Lung (tissue), 12 donors: ENCODE results near the gene EFCAB11. TPM values are rescaled to one million over a fixed set of nuclear protein-coding genes. Genes with fewer than 3 reads are reported as not detected.

Source experiments
- ATAC-seq: fragments of 200-7000 bp; cut with Tn5 transposase; one replicate; pipeline ENCODE4 v1.9.1; 2020; ENCODE audit warnings: moderate number of reproducible peaks; ENCODE audit not compliant: insufficient read depth, low FRiP score
- DNase-seq, 3 donors: peaks; one replicate each; pipeline ENCODE4 v3.0.0-alpha.2; 2013 to 2017
- H3K27ac ChIP-seq, 2 donors: one replicate each; pipeline ENCODE4 v1.5.1; 2013; ENCODE audit warnings: mild to moderate bottlenecking in 2 of 2, moderate library complexity in 2 of 2, control low read depth in 1 of 2, inconsistent platforms in 1 of 2, low read depth in 1 of 2, low read length in 1 of 2
- H3K27me3 ChIP-seq, 3 donors: one replicate each; pipeline ENCODE4 v1.5.1; 2013; ENCODE audit warnings: low read length in 2 of 3; ENCODE audit not compliant: control insufficient read depth in 3 of 3, insufficient read depth in 3 of 3
- H3K36me3 ChIP-seq, 4 donors: one replicate each; pipeline ENCODE4 v1.5.1; 2013; ENCODE audit warnings: low read length in 4 of 4, mild to moderate bottlenecking in 1 of 4, moderate library complexity in 1 of 4; ENCODE audit not compliant: control insufficient read depth in 4 of 4, insufficient read depth in 4 of 4
- H3K4me1 ChIP-seq, 5 donors: one replicate each; pipeline ENCODE4 v1.5.1; 2013; ENCODE audit warnings: low read length in 5 of 5, mild to moderate bottlenecking in 2 of 5, moderate library complexity in 1 of 5; ENCODE audit not compliant: control insufficient read depth in 5 of 5, insufficient read depth in 5 of 5
- H3K4me3 ChIP-seq: one replicate; pipeline ENCODE4 v1.5.1; 2013; ENCODE audit warnings: mild to moderate bottlenecking, control low read depth, moderate library complexity
- H3K9ac ChIP-seq, 2 donors: one replicate each; pipeline ENCODE4 v1.5.1; 2013; ENCODE audit warnings: low read length in 2 of 2, control low read depth in 1 of 2; ENCODE audit not compliant: insufficient read depth in 1 of 2
- H3K9me3 ChIP-seq, 4 donors: one replicate each; pipeline ENCODE4 v1.5.1; 2013; ENCODE audit warnings: low read length in 3 of 4, mild to moderate bottlenecking in 1 of 4, moderate library complexity in 1 of 4; ENCODE audit not compliant: control insufficient read depth in 4 of 4, insufficient read depth in 3 of 4
- WGBS, 2 donors: extraction: QIAGEN DNeasy Blood & Tissue Kit; methylation state at CpG; one replicate each; pipeline ENCODE4 v1.1.7; 2013; 5-methylcytosine and 5-hydroxymethylcytosine counted together
- polyA plus RNA-seq, 2 donors: library from polyadenylated mRNA; stranded (reverse); fragments of 200-250 nt; gene quantifications; one replicate each; pipeline ENCODE4 v1.2.1, GENCODE V29; 2013
- total RNA-seq, 2 donors: library from RNA; depleted of rRNA in 1 of 2; stranded (reverse); fragments of >200 nt in 1 of 2; gene quantifications; one replicate each; pipeline ENCODE4 v1.2.1, GENCODE V29; 2014 to 2021
- TF ChIP-seq, protein P1 (sequence below): IDR thresholded peaks from 2 replicates; pipeline ENCODE4 v1.5.1; 2012; ENCODE audit warnings: mild to moderate bottlenecking; ENCODE audit errors: control extremely low read depth, extremely low read depth
- donor health status: control.
- donor health status: control.
- donor health status: Bipolar disorder and iron deficiency.
- donor health status: healthy.
- donor health status: DM: yes; HTN: yes; CAD: no.

EFCAB11 gene
- total and polyA plus RNA-seq, 4 donors, result 2.9 to 13.0 (median 6.1) TPM

DNA sequence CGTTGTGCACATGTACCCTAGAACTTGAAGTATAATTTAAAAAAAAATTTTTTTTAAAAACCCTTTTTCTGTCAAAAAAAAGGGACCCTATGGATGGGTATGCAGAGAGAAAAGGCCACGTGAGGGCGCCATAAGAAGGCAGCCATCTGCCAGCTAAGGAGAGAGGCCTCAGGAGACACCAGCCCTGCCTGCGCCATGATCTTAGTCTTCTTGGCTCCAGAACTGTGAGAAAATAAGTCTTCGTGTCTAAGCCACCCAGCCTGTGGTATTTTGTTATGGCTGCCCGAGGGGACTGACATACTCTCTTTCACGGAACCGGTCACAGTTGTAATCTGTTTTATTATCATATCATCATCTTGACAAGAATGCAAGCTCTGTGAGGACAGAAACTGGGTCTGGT, 174.8 kb downstream of the EFCAB11 start:
- Histone ChIP-seq H3K4me1 (peaks cover 0 to 1% (median 0%) of the 10 kb centered on the region in 5 donors), H3K4me3 (no peak overlapping the region), H3K27ac (no peak overlapping the region), H3K9ac (no peak overlapping the region), H3K9me3 (no peaks in the 10 kb centered on the region), H3K36me3 (no peaks in the 10 kb centered on the region), H3K27me3 (no peaks in the 10 kb centered on the region)
- TF ChIP-seq, protein P1, sequence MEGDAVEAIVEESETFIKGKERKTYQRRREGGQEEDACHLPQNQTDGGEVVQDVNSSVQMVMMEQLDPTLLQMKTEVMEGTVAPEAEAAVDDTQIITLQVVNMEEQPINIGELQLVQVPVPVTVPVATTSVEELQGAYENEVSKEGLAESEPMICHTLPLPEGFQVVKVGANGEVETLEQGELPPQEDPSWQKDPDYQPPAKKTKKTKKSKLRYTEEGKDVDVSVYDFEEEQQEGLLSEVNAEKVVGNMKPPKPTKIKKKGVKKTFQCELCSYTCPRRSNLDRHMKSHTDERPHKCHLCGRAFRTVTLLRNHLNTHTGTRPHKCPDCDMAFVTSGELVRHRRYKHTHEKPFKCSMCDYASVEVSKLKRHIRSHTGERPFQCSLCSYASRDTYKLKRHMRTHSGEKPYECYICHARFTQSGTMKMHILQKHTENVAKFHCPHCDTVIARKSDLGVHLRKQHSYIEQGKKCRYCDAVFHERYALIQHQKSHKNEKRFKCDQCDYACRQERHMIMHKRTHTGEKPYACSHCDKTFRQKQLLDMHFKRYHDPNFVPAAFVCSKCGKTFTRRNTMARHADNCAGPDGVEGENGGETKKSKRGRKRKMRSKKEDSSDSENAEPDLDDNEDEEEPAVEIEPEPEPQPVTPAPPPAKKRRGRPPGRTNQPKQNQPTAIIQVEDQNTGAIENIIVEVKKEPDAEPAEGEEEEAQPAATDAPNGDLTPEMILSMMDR, result no peak
- 76 to 83% methylated on average over 7 of the region's 8 CpGs for WGBS, 2 donors
- DNase-seq (no peak), ATAC-seq (no peak)

DNA sequence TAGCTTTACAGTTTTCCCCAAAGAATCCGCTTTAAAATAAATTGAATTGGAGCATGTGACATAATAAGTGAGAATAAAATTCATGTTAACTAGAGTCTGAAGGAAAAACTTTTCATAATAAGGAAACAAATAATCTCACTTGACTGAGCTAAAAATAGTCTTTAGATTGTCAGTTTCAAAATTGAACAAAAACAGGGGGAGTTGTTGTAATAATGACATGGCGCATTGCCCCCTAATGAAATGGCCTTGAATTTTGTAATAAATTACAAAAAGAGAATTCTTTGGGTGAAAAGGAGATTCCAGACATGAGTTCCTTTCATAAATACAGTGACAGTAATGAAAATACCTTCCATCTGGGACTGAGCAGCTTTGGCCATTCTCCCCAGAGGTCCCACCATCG, 178.6 kb downstream of the EFCAB11 start:
- Histone ChIP-seq H3K9me3 (no peaks in the 10 kb centered on the region), H3K9ac (no peak overlapping the region), H3K27me3 (no peaks in the 10 kb centered on the region), H3K27ac (no peak overlapping the region), H3K4me1 (peaks cover 0 to 4% (median 0%) of the 10 kb centered on the region in 5 donors), H3K36me3 (no peaks in the 10 kb centered on the region), H3K4me3 (no peak overlapping the region)
- TF ChIP-seq, protein P1, result no peak
- no peak for ATAC-seq
- 57 to 82% methylated on average over 3 of the region's 3 CpGs for WGBS, 2 donors
- no peak for DNase-seq

DNA sequence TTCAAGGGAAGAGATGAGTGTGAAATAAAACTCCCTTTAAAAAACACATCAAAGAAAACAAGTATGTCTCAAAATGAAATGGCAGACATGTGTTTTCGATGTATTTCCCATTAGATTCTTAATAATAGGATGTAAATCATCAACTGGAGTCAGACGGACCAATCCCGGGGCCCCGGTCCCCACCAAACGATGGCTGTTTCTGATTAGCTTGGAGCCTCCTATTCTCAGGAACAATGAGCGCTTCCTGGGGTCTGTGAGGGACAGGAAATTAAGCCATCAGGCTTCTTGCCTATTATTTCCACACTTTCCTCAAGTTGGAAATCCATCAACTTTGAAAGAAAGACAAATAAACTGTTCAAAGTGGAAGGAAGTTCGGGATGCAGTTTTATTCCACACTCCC, 179.4 kb downstream of the EFCAB11 start:
- Histone ChIP-seq H3K36me3 (no peaks in the 10 kb centered on the region), H3K4me3 (no peak overlapping the region), H3K27ac (no peak overlapping the region), H3K27me3 (no peaks in the 10 kb centered on the region), H3K9ac (no peak overlapping the region), H3K9me3 (no peaks in the 10 kb centered on the region), H3K4me1 (peaks cover 0 to 9% (median 0%) of the 10 kb centered on the region in 5 donors)
- DNase-seq, result no peak
- no peak for ATAC-seq
- 57 to 68% methylated on average over 7 of the region's 7 CpGs for WGBS, 2 donors
- TF ChIP-seq, protein P1, result no peak

DNA sequence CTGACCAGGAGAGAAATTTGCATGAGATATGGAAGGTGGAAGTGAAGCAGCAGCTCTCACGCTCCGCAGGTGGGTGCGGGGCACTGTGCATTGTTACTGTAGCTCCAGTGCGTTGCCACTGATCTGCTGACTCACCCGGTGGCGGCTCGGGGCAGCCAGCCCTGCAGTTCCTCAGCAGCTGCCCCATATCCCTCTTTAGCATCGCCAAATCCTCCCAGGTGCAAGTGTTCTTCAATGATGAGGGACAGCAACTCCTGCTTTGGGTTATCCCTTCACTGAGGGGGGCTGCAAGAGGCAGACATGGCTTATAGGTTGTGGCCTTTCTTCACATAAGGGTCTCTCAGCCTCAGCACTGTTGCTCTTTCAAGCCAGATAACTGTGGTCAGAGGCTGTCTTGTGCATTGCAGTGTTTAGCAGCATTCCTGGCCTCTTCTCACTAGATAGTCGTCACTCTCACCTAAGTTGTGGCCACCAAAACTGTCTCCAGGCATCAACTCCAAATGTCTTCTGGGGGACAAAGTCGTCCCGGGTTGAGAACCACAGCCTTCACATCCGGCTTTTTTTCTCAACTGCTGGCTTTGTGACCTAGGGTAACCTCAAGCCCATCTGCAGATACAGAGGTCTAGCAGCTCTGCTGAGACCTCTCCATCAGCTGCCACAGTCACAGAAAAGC, 180.8 kb downstream of the EFCAB11 start:
- H3K9me3 ChIP-seq, result no peaks in the 10 kb centered on the region
- WGBS, 2 donors, result 12 to 39% methylated on average over 12 of the region's 12 CpGs
- H3K27ac ChIP-seq, result no peak overlapping the region
- H3K27me3 ChIP-seq, result no peaks in the 10 kb centered on the region
- H3K4me1 ChIP-seq, result peaks cover 0 to 9% (median 0%) of the 10 kb centered on the region in 5 donors
- no peak overlapping the region for H3K4me3 ChIP-seq
- DNase-seq (no peak), ATAC-seq (no peak)
- TF ChIP-seq, protein P1, result no peak
- H3K36me3 ChIP-seq, result no peaks in the 10 kb centered on the region
- H3K9ac ChIP-seq, result no peak overlapping the region
